ENCODE measurements around the gene SUFU.
A peak's percentile ranks its signal among the peaks of the same experiment; 100 is the strongest.

SUFU gene

GRCh38 chr10:102546606-102547320 lies 43.0 kb downstream of the SUFU start:
- DNase-seq (ENCODE audit: insufficient read length, low spot score) = no peak
- FAIRE-seq = peak; percentile 23

DNA sequence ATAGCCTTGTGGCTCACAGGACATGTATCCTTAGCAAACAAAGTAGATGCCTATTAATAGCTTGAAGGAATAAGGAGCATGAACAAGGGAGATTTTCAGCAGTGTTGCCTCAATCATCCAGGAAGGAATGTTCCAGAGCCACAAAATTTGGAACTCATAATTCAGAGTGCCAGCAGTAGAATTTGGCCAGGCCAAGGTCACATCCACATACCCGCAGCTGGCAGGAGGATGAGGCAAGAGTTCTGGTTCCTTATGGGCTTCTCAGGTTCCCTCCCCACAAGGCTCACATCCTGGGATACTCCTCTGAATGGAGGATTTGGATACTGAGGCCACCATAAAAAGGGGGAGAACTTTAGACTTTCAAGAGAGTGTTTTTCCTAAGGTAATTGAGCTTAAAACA lies 45.8 kb downstream of the SUFU start:
- DNase-seq (ENCODE audit: insufficient read length, low spot score) (no peak), FAIRE-seq (no peak)

DNA sequence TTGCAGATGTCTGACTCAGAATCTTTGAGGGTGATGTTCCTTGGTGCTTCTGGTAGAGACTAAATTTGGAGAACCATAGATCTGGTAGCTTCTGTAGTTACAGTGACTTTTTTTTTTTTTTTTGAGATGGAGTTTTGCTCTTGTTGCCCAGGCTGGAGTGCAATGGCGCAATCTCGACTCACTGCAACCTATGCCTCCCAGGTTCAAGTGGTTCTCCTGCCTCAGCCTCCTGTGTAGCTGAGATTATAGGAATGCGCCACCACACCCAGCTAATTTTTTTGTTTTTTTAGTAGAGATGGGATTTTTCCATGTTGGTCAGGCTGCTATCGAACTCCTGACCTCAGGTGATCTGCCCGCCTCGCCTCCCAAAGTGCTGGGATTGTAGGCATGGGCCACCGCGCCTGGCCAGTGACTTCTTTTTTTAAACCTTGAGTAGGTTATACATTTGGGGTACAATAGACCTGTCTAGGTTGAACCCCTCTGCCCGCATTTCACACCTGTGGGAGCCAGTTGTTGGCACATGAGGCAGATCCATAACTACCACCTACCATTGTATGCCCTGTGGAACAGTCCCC lies 47.0 kb downstream of the SUFU start:
- no peak for FAIRE-seq
- no peak for DNase-seq (ENCODE audit: insufficient read length, low spot score)

DNA sequence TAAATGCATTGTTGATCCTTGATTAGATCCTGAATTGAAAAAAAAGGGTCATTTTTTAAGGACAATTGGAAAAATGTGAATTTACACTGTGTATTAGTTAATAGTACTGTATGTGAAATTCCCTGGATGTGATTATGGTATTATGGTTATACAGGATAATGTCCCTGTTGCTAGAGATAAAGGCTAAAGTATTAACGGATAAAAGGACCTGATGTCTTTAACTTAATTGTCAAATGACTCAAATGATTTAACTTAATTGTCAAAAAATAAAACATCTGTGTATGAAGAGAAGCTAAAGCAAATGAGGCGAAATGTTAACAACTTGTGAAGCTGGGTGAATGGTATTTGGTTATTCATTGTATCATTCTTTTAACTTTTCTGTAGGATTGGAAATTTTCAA lies 48.8 kb downstream of the SUFU start:
- DNase-seq (ENCODE audit: insufficient read length, low spot score) (no peak), FAIRE-seq (no peak)

GRCh38 chr10:102553771-102554170 lies 50.0 kb downstream of the SUFU start:
- FAIRE-seq = no peak
- no peak for DNase-seq (ENCODE audit: insufficient read length, low spot score)

GRCh38 chr10:102554531-102554930 lies 50.8 kb downstream of the SUFU start:
- FAIRE-seq = no peak

GRCh38 chr10:102555781-102556328 lies 52.1 kb downstream of the SUFU start:
- FAIRE-seq (no peak), DNase-seq (ENCODE audit: insufficient read length, low spot score) (no peak)

More at GRCh38 chr10:102554531-102554930, 50.8 kb downstream of the SUFU start:
- no peak for DNase-seq (ENCODE audit: insufficient read length, low spot score)

DNA sequence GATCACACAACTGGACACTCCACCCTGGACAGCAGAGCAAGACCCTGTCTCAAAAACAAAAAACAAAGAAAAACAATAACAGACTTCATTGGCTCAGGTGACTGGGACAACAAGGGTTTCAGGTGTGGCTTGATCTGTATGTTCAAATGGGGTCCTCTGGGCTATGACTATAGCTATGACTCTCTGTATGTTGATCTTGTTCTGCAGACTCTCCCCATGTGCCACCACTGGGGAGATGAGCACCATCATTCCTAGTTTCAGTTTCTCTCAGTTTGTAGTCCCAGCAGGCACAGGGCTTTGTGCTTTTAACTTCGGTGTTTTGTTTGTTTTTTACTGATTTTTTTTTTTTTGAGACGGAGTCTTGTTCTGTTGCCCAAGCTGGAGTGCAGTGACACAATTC lies 53.8 kb downstream of the SUFU start:
- no peak for FAIRE-seq
- DNase-seq (ENCODE audit: insufficient read length, low spot score) = no peak

- FAIRE-seq (no peak), DNase-seq (ENCODE audit: insufficient read length, low spot score) (no peak)
Observed at GRCh38 chr10:102559764-102560163, 56.0 kb downstream of the SUFU start.

- FAIRE-seq (peak; percentile 35), DNase-seq (ENCODE audit: insufficient read length, low spot score) (no peak)
Observed at GRCh38 chr10:102564209-102564834, 60.5 kb downstream of the SUFU start.

DNA sequence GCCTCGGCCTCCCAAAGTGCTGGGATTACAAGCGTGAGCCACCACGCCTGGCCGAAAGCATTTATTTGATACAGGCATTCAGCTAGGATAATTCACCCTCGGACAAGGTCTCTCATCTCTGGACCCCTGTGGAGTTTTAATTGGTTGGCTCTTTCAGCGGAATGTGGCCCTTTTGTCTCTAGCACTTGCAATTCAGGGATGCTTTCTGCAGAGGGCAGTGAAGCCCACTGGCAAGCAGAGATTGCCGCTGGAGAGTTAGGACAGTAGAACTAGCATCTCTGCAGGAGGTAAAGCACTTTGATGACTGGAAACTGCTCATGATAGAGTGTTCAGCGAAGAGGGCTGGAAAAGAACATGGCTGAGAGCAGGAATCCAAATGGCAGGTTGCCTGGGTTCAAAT lies 62.0 kb downstream of the SUFU start:
- FAIRE-seq (no peak), DNase-seq (ENCODE audit: insufficient read length, low spot score) (no peak)

DNA sequence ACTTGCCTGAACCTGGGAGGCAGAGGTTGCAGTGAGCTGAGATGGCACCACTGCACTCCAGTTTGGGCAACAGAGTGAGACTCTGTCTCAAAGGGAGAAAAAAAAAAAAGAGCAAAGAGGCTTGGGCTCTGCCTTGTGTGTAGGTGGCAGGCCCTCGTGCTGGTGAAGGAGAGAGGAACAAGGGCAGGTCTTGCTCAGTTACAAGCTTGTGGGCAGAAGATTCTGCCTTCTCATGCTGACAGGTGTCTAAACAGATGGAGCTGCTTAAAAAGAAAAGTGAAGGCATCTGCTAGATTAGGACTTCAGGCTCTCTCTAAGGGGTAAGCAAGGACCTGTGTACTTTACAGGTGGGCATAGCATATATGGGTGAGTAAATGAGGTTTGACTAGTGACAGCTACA lies 75.0 kb downstream of the SUFU start:
- DNase-seq (ENCODE audit: insufficient read length, low spot score) (no peak), FAIRE-seq (no peak)

DNA sequence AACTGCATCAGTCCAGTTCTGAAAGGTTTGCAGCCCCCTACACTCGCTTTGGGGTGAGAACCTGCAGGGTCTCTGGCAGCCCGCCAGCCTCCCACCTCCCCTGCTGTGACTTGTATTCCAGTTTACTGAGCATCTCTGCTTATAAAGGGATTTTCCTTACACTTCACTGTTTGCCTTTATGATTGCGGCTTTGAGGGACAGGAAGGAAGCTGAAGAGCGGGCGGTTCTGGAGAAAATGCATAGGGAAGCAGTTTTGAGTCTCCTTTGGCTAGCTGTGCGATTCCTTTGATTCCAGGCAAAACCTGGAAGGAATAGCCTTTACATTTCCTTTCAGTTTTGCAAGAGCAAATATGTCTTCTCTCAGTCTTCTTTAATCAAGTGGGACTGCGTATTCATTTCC lies 75.6 kb downstream of the SUFU start:
- DNase-seq (ENCODE audit: insufficient read length, low spot score) (no peak), FAIRE-seq (no peak)

- FAIRE-seq (no peak), DNase-seq (ENCODE audit: insufficient read length, low spot score) (no peak)
Observed at GRCh38 chr10:102580230-102580629, 76.5 kb downstream of the SUFU start.

- FAIRE-seq = no peak
Observed at GRCh38 chr10:102581401-102581800, 77.6 kb downstream of the SUFU start.

DNA sequence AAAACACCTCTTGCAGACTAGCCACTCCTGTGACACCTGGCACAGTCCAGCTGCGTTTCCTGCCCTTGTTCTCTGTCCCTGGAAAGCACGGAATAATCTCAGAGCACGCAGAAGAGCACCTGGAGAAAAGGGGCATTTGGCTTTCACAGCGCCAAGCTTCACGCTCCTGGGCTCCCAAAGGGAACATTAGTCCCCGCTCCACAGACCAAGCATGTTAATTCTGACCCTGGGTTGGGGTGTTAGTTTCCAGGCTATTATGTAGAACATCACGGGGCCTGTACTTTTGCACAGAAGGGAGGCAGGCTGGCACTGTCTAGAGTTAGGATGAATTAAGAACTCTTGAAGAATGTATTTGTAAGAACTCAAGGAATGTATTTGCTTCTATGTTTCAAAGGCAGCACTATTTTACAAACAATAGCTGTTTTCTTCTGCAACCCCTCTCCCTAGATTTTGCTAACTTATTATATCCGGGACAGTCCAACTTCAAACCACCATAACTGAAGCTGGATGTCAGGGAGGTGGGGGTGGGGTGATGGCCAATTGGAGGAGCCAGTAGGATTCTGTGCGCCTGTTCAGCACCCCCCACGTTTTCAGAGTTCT lies 78.3 kb downstream of the SUFU start:
- DNase-seq (ENCODE audit: insufficient read length, low spot score) = no peak
- FAIRE-seq = no peak

More at GRCh38 chr10:102581401-102581800, 77.6 kb downstream of the SUFU start:
- no peak for DNase-seq (ENCODE audit: insufficient read length, low spot score)

GRCh38 chr10:102583435-102584417 lies 80.0 kb downstream of the SUFU start:
- DNase-seq (ENCODE audit: insufficient read length, low spot score) (peak; percentile 87), FAIRE-seq (peak; percentile 96)

- FAIRE-seq (no peak), DNase-seq (ENCODE audit: insufficient read length, low spot score) (no peak)
Observed at GRCh38 chr10:102585026-102585425, 81.3 kb downstream of the SUFU start.

DNA sequence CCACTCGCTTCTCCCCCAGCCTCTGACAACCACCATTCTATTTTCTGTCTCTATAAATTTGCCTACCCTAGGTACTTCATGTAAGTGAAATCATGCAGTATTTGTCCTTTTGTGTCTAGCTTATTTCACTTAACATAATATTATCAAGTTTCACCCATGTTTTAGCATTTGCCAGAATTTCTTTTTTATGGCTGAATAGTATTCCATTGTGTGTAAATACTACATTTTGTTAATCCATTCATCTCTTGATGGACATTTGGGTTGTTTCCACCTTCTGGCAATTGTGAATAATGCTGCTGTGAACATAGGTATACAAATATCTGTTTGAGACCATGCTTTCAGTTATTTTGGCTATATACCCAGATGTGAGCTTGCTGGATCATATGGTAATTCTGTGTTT lies 83.1 kb downstream of the SUFU start:
- FAIRE-seq = no peak
- DNase-seq (ENCODE audit: insufficient read length, low spot score) = no peak

DNA sequence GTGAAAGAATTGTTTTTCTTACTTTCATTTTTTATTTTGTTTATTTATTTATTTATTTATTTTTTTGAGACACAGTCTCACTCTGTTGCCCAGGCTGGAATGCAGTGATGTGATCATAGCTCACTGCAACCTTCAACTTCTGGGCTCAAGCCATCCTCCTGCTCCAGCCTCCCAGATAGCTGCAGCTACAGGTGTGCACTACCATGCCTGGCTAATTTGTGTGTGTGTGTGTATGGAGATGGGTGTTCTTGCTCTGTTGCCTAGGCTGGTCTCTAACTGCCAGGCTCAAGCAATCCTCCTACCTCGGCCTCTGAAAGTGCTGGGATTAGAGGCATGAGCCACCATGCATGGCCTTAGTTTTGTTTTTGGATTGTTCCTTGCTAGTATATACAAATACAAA lies 85.1 kb downstream of the SUFU start:
- FAIRE-seq = no peak
- no peak for DNase-seq (ENCODE audit: insufficient read length, low spot score)
